K562 treated with DMSO at 1 percent for 12 hours (cell line): ENCODE measurements around the gene ENAH. TPM values are rescaled to one million over a fixed set of nuclear protein-coding genes. Genes with fewer than 3 reads are reported as not detected.

Experiments
- total RNA-seq: library from RNA; unstranded; fragments of 300-600 nt; gene quantifications from 2 replicates; pipeline ENCODE4 v1.2.3, GENCODE V29; 2022; ENCODE audit not compliant: insufficient read depth

The ENAH gene
- not detected in 2 replicates for total RNA-seq

GRCh38 chr1:225652729-225653462 is at the start of gene ENAH:
Gene ENAH, minus strand, starts transcription at chr1:225653123. Its CDS starts 433 bp downstream, at chr1:225652690.

Other genes starting within 250 kb of the ENAH start
- gene LBR, start 225.1 kb downstream of the ENAH start, total RNA-seq: 29.7 and 87.6 TPM in 2 replicates
- gene SRP9, start 124.7 kb upstream of the ENAH start, total RNA-seq: 217 and 289 TPM in 2 replicates
- gene EPHX1, start 157.0 kb upstream of the ENAH start, total RNA-seq: 41.9 and 49.0 TPM in 2 replicates
- 10.8 and 40.2 TPM in 2 replicates for gene TMEM63A, start 229.3 kb upstream of the ENAH start, total RNA-seq
- not detected in 2 replicates for gene LEFTY1, start 236.0 kb upstream of the ENAH start, total RNA-seq